HepG2 (cell line): ENCODE results near the gene TCF20. TPM values are rescaled to one million over a fixed set of nuclear protein-coding genes. Genes with fewer than 3 reads are reported as not detected.

Source experiments
- ATF4 ChIP-seq, 2 experiments: fragments of 450-650 bp in 1 of 2; sonication (generic) in 1 of 2; formaldehyde crosslinking; IDR thresholded peaks; 2 replicates each; pipeline versions ENCODE4 v1.5.0 to v1.8.0; 2020 to 2022; ENCODE audit warnings: mild to moderate bottlenecking in 1 of 2, missing genetic modification reagents in 1 of 2
- FOXK1 ChIP-seq: sonication (generic); formaldehyde crosslinking; IDR thresholded peaks from 2 replicates; pipeline ENCODE4 v1.4.0; 2020; ENCODE audit warnings: low read depth, missing genetic modification reagents, borderline replicate concordance
- HMG20A ChIP-seq: IDR thresholded peaks from 2 replicates; pipeline ENCODE4 v1.6.1; 2016; ENCODE audit warnings: borderline replicate concordance
- HMG20B ChIP-seq: conservative IDR thresholded peaks from 2 replicates; pipeline ENCODE4 v1.6.1; 2016; ENCODE audit warnings: missing genetic modification reagents, missing compliant biosample characterization
- HMGA1 ChIP-seq: sonication (generic); formaldehyde crosslinking; conservative IDR thresholded peaks from 2 replicates; pipeline ENCODE4 v1.4.0; 2020; ENCODE audit warnings: missing genetic modification reagents
- HNRNPH1 ChIP-seq: fragments of 200-400 bp; formaldehyde crosslinking; optimal IDR thresholded peaks from 2 replicates; pipeline ENCODE3; 2017; ENCODE audit warnings: mild to moderate bottlenecking, low read depth, low read length
- POGZ ChIP-seq: sonication (generic); formaldehyde crosslinking; IDR thresholded peaks from 2 replicates; pipeline ENCODE4 v1.4.0; 2020; ENCODE audit warnings: mild to moderate bottlenecking, missing genetic modification reagents
- ZEB1 ChIP-seq: IDR thresholded peaks from 2 replicates; pipeline ENCODE4 v1.6.1; 2012; ENCODE audit warnings: mild to moderate bottlenecking, low read depth, inconsistent platforms; ENCODE audit not compliant: insufficient replicate concordance
- ZNF160 ChIP-seq: sonication (generic); formaldehyde crosslinking; IDR thresholded peaks from 2 replicates; pipeline ENCODE4 v1.8.0; 2022; ENCODE audit warnings: mild to moderate bottlenecking, inconsistent platforms, missing genetic modification reagents
- ZNF253 ChIP-seq: sonication (generic); formaldehyde crosslinking; IDR thresholded peaks from 2 replicates; pipeline ENCODE4 v1.8.0; 2022; ENCODE audit warnings: mild to moderate bottlenecking, missing genetic modification reagents, borderline replicate concordance
- ZNF335 ChIP-seq: sonication (generic); formaldehyde crosslinking; IDR thresholded peaks from 2 replicates; pipeline ENCODE4 v1.4.0; 2020; ENCODE audit warnings: missing genetic modification reagents
- ZNF343 ChIP-seq: sonication (generic); formaldehyde crosslinking; IDR thresholded peaks from 2 replicates; pipeline ENCODE4 v1.4.0; 2020; ENCODE audit warnings: mild to moderate bottlenecking, missing genetic modification reagents
- ZNF556 ChIP-seq: sonication (generic); formaldehyde crosslinking; IDR thresholded peaks from 2 replicates; pipeline ENCODE4 v1.4.0; 2020; ENCODE audit warnings: mild to moderate bottlenecking, missing genetic modification reagents, borderline replicate concordance
- ZNF678 ChIP-seq: sonication (generic); formaldehyde crosslinking; IDR thresholded peaks from 2 replicates; pipeline ENCODE4 v1.4.0; 2020; ENCODE audit warnings: mild to moderate bottlenecking, missing genetic modification reagents
- ZNF749 ChIP-seq: sonication (generic); formaldehyde crosslinking; IDR thresholded peaks from 2 replicates; pipeline ENCODE4 v1.8.0; 2022; ENCODE audit warnings: mild to moderate bottlenecking, missing genetic modification reagents, moderate library complexity, borderline replicate concordance
- ZNF850 ChIP-seq: sonication (generic); formaldehyde crosslinking; conservative IDR thresholded peaks from 2 replicates; pipeline ENCODE4 v1.9.0; 2021; ENCODE audit warnings: mild to moderate bottlenecking, missing genetic modification reagents
- ZNF883 ChIP-seq: sonication (generic); formaldehyde crosslinking; IDR thresholded peaks from 2 replicates; pipeline ENCODE4 v1.5.1; 2020; ENCODE audit warnings: mild to moderate bottlenecking, missing genetic modification reagents; ENCODE audit errors: not compliant biosample characterization
- ZZZ3 ChIP-seq: sonication (generic); formaldehyde crosslinking; IDR thresholded peaks from 2 replicates; pipeline ENCODE4 v1.4.0; 2020; ENCODE audit warnings: missing genetic modification reagents, mild to moderate bottlenecking, borderline replicate concordance
- polyA plus RNA-seq, 8 experiments: library from polyadenylated mRNA; depleted of rRNA in 3 of 8; stranded (reverse) in 7 of 8; unstranded in 1 of 8; fragments of >200 nt; fragmentation: Illumina TruSeq in 4 of 8; extraction: Trizol in 4 of 8; gene quantifications; 2 replicates each; pipeline versions ENCODE4 v1.2.1 to v1.2.3, GENCODE V29; 2011 to 2016; ENCODE audit warnings: low read depth in 4 of 8, missing spikeins in 1 of 8, mixed read lengths in 1 of 8; ENCODE audit not compliant: insufficient read depth in 1 of 8
- total RNA-seq, 5 experiments: library from RNA; depleted of rRNA; stranded (reverse); fragments of >200 nt; fragmentation: Illumina TruSeq; extraction: Trizol; gene quantifications; 2 replicates each; pipeline ENCODE4 v1.2.3, GENCODE V29; 2016; ENCODE audit warnings: low read depth in 1 of 5
- TF ChIP-seq, protein P1 (sequence below): sonication (generic); formaldehyde crosslinking; IDR thresholded peaks from 2 replicates; pipeline ENCODE4 v1.9.0; 2022; ENCODE audit warnings: low read depth, missing genetic modification reagents
- TF ChIP-seq, protein P2 (sequence below): sonication (generic); formaldehyde crosslinking; IDR thresholded peaks from 2 replicates; pipeline ENCODE4 v1.4.0; 2020; ENCODE audit warnings: missing genetic modification reagents
- TF ChIP-seq, protein P3 (sequence below): sonication (generic); formaldehyde crosslinking; IDR thresholded peaks from 2 replicates; pipeline ENCODE4 v1.5.1; 2020; ENCODE audit warnings: mild to moderate bottlenecking, missing genetic modification reagents, moderate library complexity

TCF20 gene
- total and polyA plus RNA-seq, 2 of the 13 experiments (the other 11 are each of a cell fraction or from before 2014, with no cell fraction given), result 12.8 to 23.7 TPM

GRCh38 chr22:42269432-42270175 lies 849 bp downstream of the TCF20 start (continued):
- TF ChIP-seq ZNF160 (CRISPR knock-in tag) (0 out of 2 replicates have a peak, but pooled peaks have one; percentile 39), ATF4 (CRISPR knock-in tag; IDR thresholded peaks at IDR 0.05) (no peak), ZZZ3 (no peak), FOXK1 (CRISPR knock-in tag) (0 out of 2 replicates have a peak, but pooled peaks have one; percentile 14), ZNF556 (no peak; the same call in 1 of the 2 replicates), ZNF678 (CRISPR knock-in tag) (0 out of 2 replicates have a peak, but pooled peaks have one; percentile 13), ZNF850 (no peak), HMG20A (CRISPR knock-in tag) (no peak), ZNF343 (peak; percentile 51; the same call in 1 of the 2 replicates), HMG20B (CRISPR knock-in tag) (no peak), ZNF883 (CRISPR knock-in tag) (peak; percentile 31), POGZ (CRISPR knock-in tag) (0 out of 2 replicates have a peak, but pooled peaks have one; percentile 46), HMGA1 (CRISPR knock-in tag) (no peak), ZNF335 (no peak), ZNF253 (CRISPR knock-in tag) (no peak), ZEB1 (peak; percentile 26), HNRNPH1 (no peak), ZNF749 (CRISPR knock-in tag) (no peak)
- TF ChIP-seq, protein P1, sequence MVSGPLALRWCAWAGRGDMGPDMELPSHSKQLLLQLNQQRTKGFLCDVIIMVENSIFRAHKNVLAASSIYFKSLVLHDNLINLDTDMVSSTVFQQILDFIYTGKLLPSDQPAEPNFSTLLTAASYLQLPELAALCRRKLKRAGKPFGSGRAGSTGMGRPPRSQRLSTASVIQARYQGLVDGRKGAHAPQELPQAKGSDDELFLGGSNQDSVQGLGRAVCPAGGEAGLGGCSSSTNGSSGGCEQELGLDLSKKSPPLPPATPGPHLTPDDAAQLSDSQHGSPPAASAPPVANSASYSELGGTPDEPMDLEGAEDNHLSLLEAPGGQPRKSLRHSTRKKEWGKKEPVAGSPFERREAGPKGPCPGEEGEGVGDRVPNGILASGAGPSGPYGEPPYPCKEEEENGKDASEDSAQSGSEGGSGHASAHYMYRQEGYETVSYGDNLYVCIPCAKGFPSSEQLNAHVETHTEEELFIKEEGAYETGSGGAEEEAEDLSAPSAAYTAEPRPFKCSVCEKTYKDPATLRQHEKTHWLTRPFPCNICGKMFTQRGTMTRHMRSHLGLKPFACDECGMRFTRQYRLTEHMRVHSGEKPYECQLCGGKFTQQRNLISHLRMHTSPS (CRISPR knock-in tag), result no peak; the same call in 1 of the 2 replicates
- TF ChIP-seq, protein P2, sequence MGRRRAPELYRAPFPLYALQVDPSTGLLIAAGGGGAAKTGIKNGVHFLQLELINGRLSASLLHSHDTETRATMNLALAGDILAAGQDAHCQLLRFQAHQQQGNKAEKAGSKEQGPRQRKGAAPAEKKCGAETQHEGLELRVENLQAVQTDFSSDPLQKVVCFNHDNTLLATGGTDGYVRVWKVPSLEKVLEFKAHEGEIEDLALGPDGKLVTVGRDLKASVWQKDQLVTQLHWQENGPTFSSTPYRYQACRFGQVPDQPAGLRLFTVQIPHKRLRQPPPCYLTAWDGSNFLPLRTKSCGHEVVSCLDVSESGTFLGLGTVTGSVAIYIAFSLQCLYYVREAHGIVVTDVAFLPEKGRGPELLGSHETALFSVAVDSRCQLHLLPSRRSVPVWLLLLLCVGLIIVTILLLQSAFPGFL (CRISPR knock-in tag), result no peak
- TF ChIP-seq, protein P3, sequence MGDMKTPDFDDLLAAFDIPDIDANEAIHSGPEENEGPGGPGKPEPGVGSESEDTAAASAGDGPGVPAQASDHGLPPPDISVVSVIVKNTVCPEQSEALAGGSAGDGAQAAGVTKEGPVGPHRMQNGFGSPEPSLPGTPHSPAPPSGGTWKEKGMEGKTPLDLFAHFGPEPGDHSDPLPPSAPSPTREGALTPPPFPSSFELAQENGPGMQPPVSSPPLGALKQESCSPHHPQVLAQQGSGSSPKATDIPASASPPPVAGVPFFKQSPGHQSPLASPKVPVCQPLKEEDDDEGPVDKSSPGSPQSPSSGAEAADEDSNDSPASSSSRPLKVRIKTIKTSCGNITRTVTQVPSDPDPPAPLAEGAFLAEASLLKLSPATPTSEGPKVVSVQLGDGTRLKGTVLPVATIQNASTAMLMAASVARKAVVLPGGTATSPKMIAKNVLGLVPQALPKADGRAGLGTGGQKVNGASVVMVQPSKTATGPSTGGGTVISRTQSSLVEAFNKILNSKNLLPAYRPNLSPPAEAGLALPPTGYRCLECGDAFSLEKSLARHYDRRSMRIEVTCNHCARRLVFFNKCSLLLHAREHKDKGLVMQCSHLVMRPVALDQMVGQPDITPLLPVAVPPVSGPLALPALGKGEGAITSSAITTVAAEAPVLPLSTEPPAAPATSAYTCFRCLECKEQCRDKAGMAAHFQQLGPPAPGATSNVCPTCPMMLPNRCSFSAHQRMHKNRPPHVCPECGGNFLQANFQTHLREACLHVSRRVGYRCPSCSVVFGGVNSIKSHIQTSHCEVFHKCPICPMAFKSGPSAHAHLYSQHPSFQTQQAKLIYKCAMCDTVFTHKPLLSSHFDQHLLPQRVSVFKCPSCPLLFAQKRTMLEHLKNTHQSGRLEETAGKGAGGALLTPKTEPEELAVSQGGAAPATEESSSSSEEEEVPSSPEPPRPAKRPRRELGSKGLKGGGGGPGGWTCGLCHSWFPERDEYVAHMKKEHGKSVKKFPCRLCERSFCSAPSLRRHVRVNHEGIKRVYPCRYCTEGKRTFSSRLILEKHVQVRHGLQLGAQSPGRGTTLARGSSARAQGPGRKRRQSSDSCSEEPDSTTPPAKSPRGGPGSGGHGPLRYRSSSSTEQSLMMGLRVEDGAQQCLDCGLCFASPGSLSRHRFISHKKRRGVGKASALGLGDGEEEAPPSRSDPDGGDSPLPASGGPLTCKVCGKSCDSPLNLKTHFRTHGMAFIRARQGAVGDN (CRISPR knock-in tag), result peak; percentile 95
